GM12801 (cell line): ENCODE results near the gene SDHAF2.

Experiments used
- CTCF ChIP-seq: IDR thresholded peaks from one replicate; pipeline ENCODE4 v1.5.1; 2011; ENCODE audit warnings: control low read depth; ENCODE audit not compliant: insufficient read length; ENCODE audit errors: extremely low read depth

Gene SDHAF2

GRCh38 chr11:61429691-61430582, at the start of gene SDHAF2, which contains the start of gene CPSF7:
SDHAF2 (plus strand) TSS chr11:61430124; CDS start chr11:61430147, 23 bp downstream.
CPSF7 (minus strand) TSS chr11:61429975; CDS start chr11:61429235, 740 bp downstream.
- TF ChIP-seq CTCF, result no peak

GRCh38 chr11:61380884-61381283, 49.0 kb upstream of the SDHAF2 start:
- no peak for TF ChIP-seq CTCF

- no peak for TF ChIP-seq CTCF
These were observed 45.4 kb upstream of the SDHAF2 start for GRCh38 chr11:61384271-61385242.

- no peak for TF ChIP-seq CTCF
These were observed 39.8 kb upstream of the SDHAF2 start for GRCh38 chr11:61390161-61390560.

- TF ChIP-seq CTCF, result no peak
These were observed 36.8 kb upstream of the SDHAF2 start for GRCh38 chr11:61392981-61393595.

GRCh38 chr11:61401173-61401572, 28.8 kb upstream of the SDHAF2 start:
- no peak for TF ChIP-seq CTCF
